Activated CD8-positive, alpha-beta T cell treated with anti-CD3 and anti-CD28 coated beads for 36 hours (primary cell): ENCODE measurements around the gene NFIA. TPM values are rescaled to one million over a fixed set of nuclear protein-coding genes. Genes with fewer than 3 reads are reported as not detected.

Experiments
- ATAC-seq: fragments of 200-7000 bp; cut with Tn5 transposase; one replicate; pipeline ENCODE4 v1.10.0; 2021; ENCODE audit warnings: mild to moderate bottlenecking, moderate library complexity
- CTCF ChIA-PET: fragments of 350-600 bp; sonication (Branson Sonifier 250); formaldehyde crosslinking; loops from one replicate; lab custom pipeline; 2021; ENCODE audit warnings: antibody characterized with exemption; lab: Charles Lee
- POLR2A ChIA-PET: fragments of 350-600 bp; sonication (Branson Sonifier 250); formaldehyde crosslinking; loops from one replicate; lab custom pipeline; 2021; ENCODE audit warnings: antibody characterized with exemption; lab: Charles Lee
- DNase-seq: peaks from one replicate; pipeline ENCODE4 v3.0.0-alpha.2; 2020
- H3K27ac Mint-ChIP-seq: one replicate; pipeline ENCODE4 v1.8.0; 2021; ENCODE audit warnings: mild to moderate bottlenecking, mixed read lengths
- H3K27me3 Mint-ChIP-seq: one replicate; pipeline ENCODE4 v1.8.0; 2021; ENCODE audit warnings: mixed read lengths
- H3K36me3 Mint-ChIP-seq: one replicate; pipeline ENCODE4 v1.8.0; 2021; ENCODE audit warnings: low read depth, mixed read lengths
- H3K4me1 Mint-ChIP-seq: one replicate; pipeline ENCODE4 v1.8.0; 2021; ENCODE audit warnings: low read depth, mixed read lengths
- H3K4me3 Mint-ChIP-seq: one replicate; pipeline ENCODE4 v1.8.0; 2021; ENCODE audit warnings: mild to moderate bottlenecking, moderate library complexity, mixed read lengths
- H3K9me3 Mint-ChIP-seq: one replicate; pipeline ENCODE4 v1.8.0; 2021; ENCODE audit warnings: mixed read lengths
- intact Hi-C: fragments of 100-400 bp; cut with micrococcal nuclease; formaldehyde crosslinking; loops from one replicate; pipeline ENCODE4 v1.10.0; 2022
- total RNA-seq, 2 experiments: library from RNA; stranded (reverse); gene quantifications; one replicate each; pipeline ENCODE4 v1.2.3, GENCODE V29; 2021
- TF ChIP-seq, protein P1 (sequence below): fragments of 200-600 bp; IDR thresholded peaks from one replicate; pipeline ENCODE4 v1.8.0; 2022; ENCODE audit warnings: antibody characterized with exemption, mild to moderate bottlenecking

NFIA gene
- total RNA-seq, 2 experiments from 2014 or later = 1.9 to 2.4 TPM

DNA sequence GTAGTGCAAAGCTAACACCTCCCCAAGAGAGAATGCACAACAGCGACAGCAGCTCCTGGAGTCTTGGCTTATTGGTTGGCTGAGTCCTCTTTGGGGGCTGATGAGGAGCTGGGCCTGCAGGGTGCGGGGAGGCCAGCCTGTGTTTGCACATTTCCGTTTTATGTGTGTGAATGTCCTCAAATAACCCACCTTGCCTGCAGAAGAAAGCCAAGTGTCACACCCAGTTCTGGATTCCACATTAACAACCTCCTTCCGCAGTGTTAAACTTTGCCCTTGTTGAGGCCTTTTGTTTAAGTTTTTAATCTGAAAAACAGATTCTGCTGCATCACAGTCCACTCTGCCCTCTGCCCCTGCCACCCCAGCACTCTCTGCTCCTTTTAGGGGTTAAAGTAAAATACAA is 368.1 kb downstream of the NFIA start:
- Mint-ChIP-seq H3K27me3 (no peaks in the 10 kb centered on the region), H3K9me3 (no peaks in the 10 kb centered on the region), H3K36me3 (no peaks in the 10 kb centered on the region), H3K4me3 (no peak overlapping the region), H3K4me1 (peaks cover 8% of the 10 kb centered on the region), H3K27ac (no peak overlapping the region)
- no peak for ATAC-seq
- ChIA-PET CTCF (interaction anchor here (1.5 to 4.4 kb wide), 2 partner anchors 25 to 401 kb away, joined by 5 to 33 read pairs; no protein-coding TSS in a partner anchor), POLR2A (interaction anchor here (0.9 kb wide), 1 partner anchor 31 kb away, joined by 3 read pairs; no protein-coding TSS in a partner anchor)
- intact Hi-C loops = no loop called here
- DNase-seq = no peak
- TF ChIP-seq, protein P1, sequence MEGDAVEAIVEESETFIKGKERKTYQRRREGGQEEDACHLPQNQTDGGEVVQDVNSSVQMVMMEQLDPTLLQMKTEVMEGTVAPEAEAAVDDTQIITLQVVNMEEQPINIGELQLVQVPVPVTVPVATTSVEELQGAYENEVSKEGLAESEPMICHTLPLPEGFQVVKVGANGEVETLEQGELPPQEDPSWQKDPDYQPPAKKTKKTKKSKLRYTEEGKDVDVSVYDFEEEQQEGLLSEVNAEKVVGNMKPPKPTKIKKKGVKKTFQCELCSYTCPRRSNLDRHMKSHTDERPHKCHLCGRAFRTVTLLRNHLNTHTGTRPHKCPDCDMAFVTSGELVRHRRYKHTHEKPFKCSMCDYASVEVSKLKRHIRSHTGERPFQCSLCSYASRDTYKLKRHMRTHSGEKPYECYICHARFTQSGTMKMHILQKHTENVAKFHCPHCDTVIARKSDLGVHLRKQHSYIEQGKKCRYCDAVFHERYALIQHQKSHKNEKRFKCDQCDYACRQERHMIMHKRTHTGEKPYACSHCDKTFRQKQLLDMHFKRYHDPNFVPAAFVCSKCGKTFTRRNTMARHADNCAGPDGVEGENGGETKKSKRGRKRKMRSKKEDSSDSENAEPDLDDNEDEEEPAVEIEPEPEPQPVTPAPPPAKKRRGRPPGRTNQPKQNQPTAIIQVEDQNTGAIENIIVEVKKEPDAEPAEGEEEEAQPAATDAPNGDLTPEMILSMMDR = no peak

- ChIA-PET CTCF (interaction anchor here (0.7 to 4.4 kb wide), 5 partner anchors 25 to 408 kb away, joined by 3 to 33 read pairs (median 5); no protein-coding TSS in a partner anchor), POLR2A (interaction anchor here (0.9 kb wide), 1 partner anchor 32 kb away, joined by 3 read pairs; no protein-coding TSS in a partner anchor)
- H3K27me3 Mint-ChIP-seq = no peaks in the 10 kb centered on the region
- no peaks in the 10 kb centered on the region for H3K9me3 Mint-ChIP-seq
- no peak for DNase-seq
- H3K27ac Mint-ChIP-seq = no peak overlapping the region
- H3K36me3 Mint-ChIP-seq = no peaks in the 10 kb centered on the region
- H3K4me3 Mint-ChIP-seq = no peak overlapping the region
- TF ChIP-seq, protein P1 = no peak
- no peak for ATAC-seq
- intact Hi-C loops = no loop called here
- peaks cover 8% of the 10 kb centered on the region for H3K4me1 Mint-ChIP-seq
Observed at GRCh38 chr1:61450872-61451571, 368.7 kb downstream of the NFIA start.

DNA sequence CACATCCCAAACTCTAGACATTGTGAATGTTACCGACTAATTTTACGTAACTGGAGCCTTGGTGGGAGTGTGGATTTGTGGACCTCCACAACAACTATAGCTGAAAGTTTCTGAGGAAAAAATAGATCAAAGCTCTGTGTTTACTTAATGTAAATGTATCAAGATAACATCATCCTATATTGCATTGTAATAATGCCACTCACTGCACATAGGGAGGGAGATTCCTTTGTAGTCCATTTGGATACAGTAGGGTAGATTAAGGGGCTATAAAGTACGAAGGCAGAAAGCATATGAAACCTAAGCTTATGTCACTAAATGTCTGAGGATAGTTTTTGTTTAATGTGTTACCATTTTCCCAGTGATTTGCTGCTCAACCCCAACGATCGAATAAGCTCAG is 369.2 kb downstream of the NFIA start:
- ATAC-seq (no peak), DNase-seq (no peak)
- CTCF ChIA-PET = interaction anchor here (0.7 to 4.4 kb wide), 8 partner anchors 16 to 408 kb away, joined by 3 to 33 read pairs (median 4); no protein-coding TSS in a partner anchor
- Mint-ChIP-seq H3K27me3 (no peaks in the 10 kb centered on the region), H3K4me3 (no peak overlapping the region), H3K4me1 (peaks cover 8% of the 10 kb centered on the region), H3K9me3 (no peaks in the 10 kb centered on the region), H3K27ac (no peak overlapping the region), H3K36me3 (no peaks in the 10 kb centered on the region)
- intact Hi-C loops = no loop called here
- TF ChIP-seq, protein P1 = no peak
- POLR2A ChIA-PET = interaction anchor here (0.9 kb wide), 1 partner anchor 32 kb away, joined by 3 read pairs; no protein-coding TSS in a partner anchor

GRCh38 chr1:61452176-61453035 is 370.0 kb downstream of the NFIA start:
- Mint-ChIP-seq H3K9me3 (no peaks in the 10 kb centered on the region), H3K27ac (no peak overlapping the region), H3K27me3 (no peaks in the 10 kb centered on the region), H3K4me1 (peaks cover 8% of the 10 kb centered on the region), H3K36me3 (no peaks in the 10 kb centered on the region), H3K4me3 (no peak overlapping the region)
- ChIA-PET POLR2A (interaction anchor here (1.8 kb wide), 1 partner anchor 402 kb away, joined by 5 read pairs; no protein-coding TSS in a partner anchor), CTCF (interaction anchor here (0.7 to 4.4 kb wide), 9 partner anchors 17 to 630 kb away, joined by 3 to 33 read pairs (median 3); no protein-coding TSS in a partner anchor)
- TF ChIP-seq, protein P1 = no peak
- DNase-seq (no peak), ATAC-seq (no peak)
- intact Hi-C loops = loop anchor here (1.0 kb wide), 1 partner anchor 402 kb away; no protein-coding TSS in a partner anchor
